Gastroesophageal sphincter (tissue), 3 donors: ENCODE data around the gene STON2.

ENCODE experiments used
- CTCF ChIP-seq, 4 experiments: fragments of 200-600 bp in 2 of 4; fragments of 450-650 bp in 2 of 4; sonication (generic) in 1 of 4; IDR thresholded peaks; one replicate each; pipeline ENCODE4 v1.5.1; 2017 to 2019; ENCODE audit warnings: antibody characterized with exemption in 4 of 4, mild to moderate bottlenecking in 2 of 4, moderate library complexity in 2 of 4
- POLR2A ChIP-seq, 2 donors: fragments of 450-650 bp; IDR thresholded peaks; one replicate each; pipeline ENCODE4 v1.6.1; 2017; ENCODE audit warnings: antibody characterized with exemption in 2 of 2, mild to moderate bottlenecking in 2 of 2, moderate library complexity in 1 of 2

GRCh38 chr14:81305743-81306142 is 94.4 kb downstream of the STON2 start:
- no peak for TF ChIP-seq CTCF (IDR thresholded peaks at IDR 0.05)
- no peak for TF ChIP-seq POLR2A (IDR thresholded peaks at IDR 0.05)
